AG09319 (cell line): Measurements from ENCODE around the gene FARS2.

Source experiments
- DNase-seq: peaks from one replicate; pipeline ENCODE4 v3.0.0-alpha.2; 2010; ENCODE audit warnings: low read depth; ENCODE audit errors: extremely low read depth
- CTCF ChIP-seq: IDR thresholded peaks from 2 replicates; pipeline ENCODE4 v1.5.1; 2011; ENCODE audit warnings: low read depth, mild to moderate bottlenecking, inconsistent platforms, low read length, moderate library complexity

FARS2 gene

GRCh38 chr6:5531161-5531560, 269.8 kb downstream of the FARS2 start:
- DNase-seq, result no peak
- no peak for TF ChIP-seq CTCF

- no peak for TF ChIP-seq CTCF
- no peak for DNase-seq
These were observed 270.6 kb downstream of the FARS2 start for GRCh38 chr6:5531853-5532375.

- TF ChIP-seq CTCF, result no peak
These were observed 271.6 kb downstream of the FARS2 start for GRCh38 chr6:5532941-5533340.

GRCh38 chr6:5534643-5535042, 273.3 kb downstream of the FARS2 start:
- no peak for TF ChIP-seq CTCF
- no peak for DNase-seq

More at GRCh38 chr6:5532941-5533340, 271.6 kb downstream of the FARS2 start:
- DNase-seq, result no peak

- no peak for DNase-seq
- TF ChIP-seq CTCF, result no peak
These were observed 275.3 kb downstream of the FARS2 start for GRCh38 chr6:5536644-5537043.

- DNase-seq, result no peak
These were observed 275.8 kb downstream of the FARS2 start for GRCh38 chr6:5537132-5537531.

GRCh38 chr6:5537967-5538366, 276.7 kb downstream of the FARS2 start:
- no peak for DNase-seq
- no peak for TF ChIP-seq CTCF

More at GRCh38 chr6:5537132-5537531, 275.8 kb downstream of the FARS2 start:
- TF ChIP-seq CTCF, result no peak
